H1 (cell line): ENCODE results near the gene BBS4. TPM values are rescaled to one million over a fixed set of nuclear protein-coding genes. Genes with fewer than 3 reads are reported as not detected.
A peak's percentile ranks its signal among the peaks of the same experiment; 100 is the strongest.
"Not testable (repeated sequence)": the region's sequence is repeated elsewhere in the genome, so short reads cannot be mapped to it uniquely, and the experiment has no call there.

ENCODE experiments used
- CTCF ChIA-PET: fragments of 300-600 bp; sonication (Branson Sonifier 250); formaldehyde crosslinking; loops from one replicate; lab custom pipeline; 2021; ENCODE audit not compliant: partially characterized antibody; lab: Charles Lee
- POLR2A ChIA-PET: fragments of 300-600 bp; sonication (Branson Sonifier 250); formaldehyde crosslinking; loops from one replicate; lab custom pipeline; 2021; ENCODE audit warnings: inconsistent platforms; ENCODE audit not compliant: partially characterized antibody; lab: Charles Lee
- DNase-seq, 2 experiments: peaks; one replicate each; pipeline versions ENCODE4 v3.0.0 to v3.0.0-alpha.2; 2010 to 2022; ENCODE audit warnings: low spot score in 2 of 2, low read depth in 1 of 2, mixed read lengths in 1 of 2
- FAIRE-seq: peaks from 2 replicates; lab custom pipeline; 2011; peaks lifted over from hg19 to GRCh38; lab: Jason Lieb, UNC
- H2AFZ ChIP-seq: 2 replicates; pipeline ENCODE4 v1.8.1; 2012; ENCODE audit warnings: low read length, inconsistent platforms
- H2AK5ac ChIP-seq: 2 replicates; pipeline ENCODE4 v1.6.1; 2013; ENCODE audit warnings: low read depth, low read length
- H2BK120ac ChIP-seq: replicated peaks from 2 replicates; pipeline ENCODE3; 2013; ENCODE audit warnings: low read depth, low read length, inconsistent platforms
- H2BK12ac ChIP-seq: 2 replicates; pipeline ENCODE4 v1.6.1; 2013; ENCODE audit warnings: low read depth, low read length
- H2BK15ac ChIP-seq: 2 replicates; pipeline ENCODE4 v1.6.1; 2013; ENCODE audit warnings: low read length
- H2BK20ac ChIP-seq: 2 replicates; pipeline ENCODE4 v1.6.1; 2013; ENCODE audit warnings: low read length
- H2BK5ac ChIP-seq: 2 replicates; pipeline ENCODE4 v1.6.1; 2013; ENCODE audit warnings: low read depth, low read length
- H3K14ac ChIP-seq: 2 replicates; pipeline ENCODE4 v1.6.1; 2013; ENCODE audit warnings: inconsistent platforms; ENCODE audit not compliant: insufficient read length
- H3K18ac ChIP-seq: 2 replicates; pipeline ENCODE4 v1.6.1; 2013; ENCODE audit warnings: low read length; ENCODE audit errors: extremely low read depth
- H3K23ac ChIP-seq: 2 replicates; pipeline ENCODE4 v1.6.1; 2013; ENCODE audit warnings: inconsistent platforms; ENCODE audit not compliant: insufficient read length
- H3K23me2 ChIP-seq: 2 replicates; pipeline ENCODE4 v1.6.1; 2013; ENCODE audit warnings: low read depth, low read length
- H3K27ac ChIP-seq: 2 replicates; pipeline ENCODE4 v1.6.1; 2011; ENCODE audit warnings: low read depth, low read length, inconsistent platforms
- H3K27me3 ChIP-seq, 4 experiments: replicated peaks in 1 of 4; 1 replicate in 1 of 4; 2 replicates in 3 of 4; pipeline versions ENCODE4 v1.6.1 to v1.8.1; 2011 to 2013; ENCODE audit warnings: low read length in 3 of 4, mild to moderate bottlenecking in 3 of 4, inconsistent platforms in 2 of 4, mixed read lengths in 2 of 4, moderate library complexity in 1 of 4; ENCODE audit not compliant: control insufficient read depth in 3 of 4, insufficient read depth in 3 of 4; ENCODE audit errors: extremely low read depth in 1 of 4
- H3K36me3 ChIP-seq, 4 experiments: 2 replicates each; pipeline versions ENCODE4 v1.6.1 to v1.8.1; 2011 to 2013; ENCODE audit warnings: mild to moderate bottlenecking in 4 of 4, low read length in 3 of 4, moderate library complexity in 2 of 4, control low read depth in 1 of 4, inconsistent platforms in 1 of 4; ENCODE audit not compliant: insufficient read depth in 4 of 4, control insufficient read depth in 2 of 4
- H3K4ac ChIP-seq: replicated peaks from 2 replicates; pipeline ENCODE3; 2013; ENCODE audit warnings: low read length, low read depth, mixed read lengths, inconsistent platforms; ENCODE audit not compliant: insufficient read length
- H3K4me1 ChIP-seq, 4 experiments: replicated peaks in 1 of 4; 1 replicate in 1 of 4; 2 replicates in 3 of 4; pipeline versions ENCODE4 v1.6.1 to v1.8.1; 2011 to 2013; ENCODE audit warnings: low read length in 3 of 4, inconsistent platforms in 2 of 4, mixed read lengths in 1 of 4; ENCODE audit not compliant: insufficient read depth in 4 of 4, control insufficient read depth in 3 of 4
- H3K4me2 ChIP-seq, 2 experiments: 2 replicates each; pipeline versions ENCODE4 v1.6.1 to v1.8.1; 2011 to 2013; ENCODE audit warnings: low read depth in 2 of 2, low read length in 2 of 2, control low read depth in 1 of 2, inconsistent platforms in 1 of 2, mild to moderate bottlenecking in 1 of 2; ENCODE audit not compliant: insufficient read depth in 1 of 2
- H3K4me3 ChIP-seq, 4 experiments: fragments of 200-600, 300-600 bp in 1 of 4; sonication (generic), shearing (Covaris generic), sonication (Bioruptor Twin) in 1 of 4; 2 replicates each; pipeline versions ENCODE4 v1.5.1 to v1.8.1; 2011 to 2016; ENCODE audit warnings: low read length in 4 of 4, low read depth in 3 of 4, control low read depth in 2 of 4, inconsistent platforms in 2 of 4, mild to moderate bottlenecking in 2 of 4, mixed read lengths in 1 of 4, moderate library complexity in 1 of 4; ENCODE audit not compliant: insufficient read depth in 2 of 4; ENCODE audit errors: extremely low read depth in 1 of 4
- H3K56ac ChIP-seq: replicated peaks from 2 replicates; pipeline ENCODE3; 2013; ENCODE audit warnings: low read depth, mild to moderate bottlenecking, mixed read lengths, low read length, inconsistent platforms; ENCODE audit not compliant: insufficient read length
- H3K79me1 ChIP-seq: 2 replicates; pipeline ENCODE4 v1.6.1; 2013; ENCODE audit warnings: low read depth, low read length, control low read depth
- H3K79me2 ChIP-seq, 2 experiments: 2 replicates each; pipeline versions ENCODE4 v1.6.1 to v1.8.1; 2012 to 2013; ENCODE audit warnings: low read length in 2 of 2, mild to moderate bottlenecking in 2 of 2, inconsistent platforms in 1 of 2; ENCODE audit not compliant: insufficient read depth in 2 of 2, control insufficient read depth in 1 of 2
- H3K9ac ChIP-seq, 4 experiments: replicated peaks in 1 of 4; 1 replicate in 1 of 4; 2 replicates in 3 of 4; pipeline versions ENCODE4 v1.6.1 to v1.8.1; 2011 to 2013; ENCODE audit warnings: low read depth in 3 of 4, low read length in 3 of 4, control low read depth in 2 of 4, mild to moderate bottlenecking in 2 of 4, moderate library complexity in 2 of 4, inconsistent platforms in 1 of 4; ENCODE audit errors: extremely low read depth in 1 of 4
- H3K9me3 ChIP-seq, 2 experiments: 2 replicates each; pipeline versions ENCODE4 v1.6.1 to v1.8.1; 2012 to 2013; ENCODE audit warnings: mild to moderate bottlenecking in 2 of 2, moderate library complexity in 2 of 2, control low read depth in 1 of 2, inconsistent platforms in 1 of 2, low read depth in 1 of 2, low read length in 1 of 2, mixed read lengths in 1 of 2; ENCODE audit not compliant: insufficient read depth in 2 of 2
- H4K20me1 ChIP-seq, 2 experiments: replicated peaks in 1 of 2; 2 replicates each; pipeline versions ENCODE3 to v1.8.1; 2011 to 2013; ENCODE audit warnings: inconsistent platforms in 2 of 2, low read length in 2 of 2, mild to moderate bottlenecking in 1 of 2; ENCODE audit not compliant: insufficient read depth in 2 of 2, control insufficient read depth in 1 of 2
- H4K5ac ChIP-seq: 2 replicates; pipeline ENCODE4 v1.6.1; 2013; ENCODE audit warnings: low read length, low read depth, mixed read lengths, inconsistent platforms; ENCODE audit not compliant: insufficient read length
- H4K8ac ChIP-seq: 2 replicates; pipeline ENCODE4 v1.8.0; 2013; ENCODE audit warnings: mild to moderate bottlenecking, moderate library complexity, low read length, inconsistent platforms; ENCODE audit not compliant: insufficient read depth; ENCODE audit errors: extremely low read depth
- H4K91ac ChIP-seq: replicated peaks from 2 replicates; pipeline ENCODE3; 2013; ENCODE audit warnings: low read length, mixed read lengths, inconsistent platforms; ENCODE audit not compliant: insufficient read length
- WGBS, 2 experiments: shearing (Covaris generic) in 1 of 2; methylation state at CpG; one replicate each; pipeline versions ENCODE4 v1.1.6 to v1.1.7; 2013 to 2015; ENCODE audit warnings: low lambda C conversion rate in 2 of 2, mixed read lengths in 2 of 2, inconsistent platforms in 1 of 2, low coverage in 1 of 2, missing lambda C conversion rate in 1 of 2; ENCODE audit not compliant: insufficient replicate concordance in 2 of 2, insufficient coverage in 1 of 2, insufficient read length in 1 of 2; ENCODE audit errors: extremely low coverage in 1 of 2, missing lambda C conversion rate in 1 of 2; 5-methylcytosine and 5-hydroxymethylcytosine counted together
- polyA plus RNA-seq, 7 experiments: library from polyadenylated mRNA; depleted of rRNA in 3 of 7; stranded (reverse) in 5 of 7; unstranded in 2 of 7; fragments of >200 nt in 5 of 7; fragments of 200-250 nt in 2 of 7; gene quantifications; 1 replicate in 5 of 7; 2 replicates in 1 of 7; 4 replicates in 1 of 7; pipeline versions ENCODE4 v1.2.1 to v1.2.3, GENCODE V29; 2011 to 2013; ENCODE audit warnings: missing spikeins in 2 of 7, mixed read lengths in 2 of 7
- total RNA-seq: library from RNA; stranded (reverse); fragmentation: NEBNext Ultra II Directional; extraction: Animal tissue kit (Norgen Biotek cat#: 25700); gene quantifications from 2 replicates; pipeline ENCODE4 v1.2.1, GENCODE V29; 2021
- TF ChIP-seq, protein P1 (sequence below), 3 experiments: IDR thresholded peaks; 1 replicate in 2 of 3; 2 replicates in 1 of 3; pipeline versions ENCODE4 v1.5.1 to v1.6.1; 2011; ENCODE audit warnings: low read length in 3 of 3, mild to moderate bottlenecking in 3 of 3, inconsistent platforms in 2 of 3, low read depth in 1 of 3, moderate library complexity in 1 of 3; ENCODE audit not compliant: insufficient read depth in 1 of 3; ENCODE audit errors: control extremely low read depth in 1 of 3

The BBS4 gene
- total and polyA plus RNA-seq, 2 of the 8 experiments (the other 6 are each of a cell fraction or from before 2014, with no cell fraction given), result 17.4 to 24.1 TPM

DNA sequence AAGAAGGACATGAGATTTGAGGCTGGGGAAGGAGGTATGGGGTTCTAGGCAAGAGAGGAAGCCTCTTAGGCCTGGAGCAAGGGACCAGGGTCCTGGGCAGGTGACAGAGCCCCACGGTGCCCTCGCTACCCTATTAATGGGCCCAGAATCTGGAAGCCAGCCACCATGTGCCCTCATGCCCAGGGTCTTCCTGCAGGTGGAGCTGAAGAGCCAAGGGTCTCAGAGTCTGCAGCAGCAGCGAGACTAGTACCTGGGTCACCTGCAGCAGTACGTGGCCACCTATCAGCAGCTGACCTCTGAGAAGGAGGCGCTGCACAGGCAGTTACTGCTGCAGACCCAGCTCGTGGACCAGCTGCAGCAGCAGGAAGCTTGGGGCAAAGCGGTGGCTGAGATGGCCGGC lies 22.1 kb upstream of the BBS4 start:
- CTCF ChIA-PET, H3K14ac ChIP-seq, H4K5ac ChIP-seq, H4K8ac ChIP-seq, H3K56ac ChIP-seq, H3K9ac ChIP-seq, H3K9me3 ChIP-seq, H3K23ac ChIP-seq, H2BK15ac ChIP-seq, H3K36me3 ChIP-seq, H3K23me2 ChIP-seq, H2AK5ac ChIP-seq, H4K91ac ChIP-seq, H2BK20ac ChIP-seq, H3K79me1 ChIP-seq, H3K27me3 ChIP-seq, H3K4me1 ChIP-seq, H4K20me1 ChIP-seq, H3K27ac ChIP-seq, H3K4me3 ChIP-seq, H2AFZ ChIP-seq, POLR2A ChIA-PET, H3K4me2 ChIP-seq, H2BK5ac ChIP-seq, H2BK12ac ChIP-seq, FAIRE-seq, H3K79me2 ChIP-seq, H3K4ac ChIP-seq, H3K18ac ChIP-seq, H2BK120ac ChIP-seq: not testable (repeated sequence)
- peak in 1 of 2 experiments; percentile 71 for DNase-seq
- WGBS, 2 experiments, result 71% methylated on average over 4 of the region's 8 CpGs; no CpG with 5 or more reads in 1 of the 2 experiments
- TF ChIP-seq, protein P1, sequence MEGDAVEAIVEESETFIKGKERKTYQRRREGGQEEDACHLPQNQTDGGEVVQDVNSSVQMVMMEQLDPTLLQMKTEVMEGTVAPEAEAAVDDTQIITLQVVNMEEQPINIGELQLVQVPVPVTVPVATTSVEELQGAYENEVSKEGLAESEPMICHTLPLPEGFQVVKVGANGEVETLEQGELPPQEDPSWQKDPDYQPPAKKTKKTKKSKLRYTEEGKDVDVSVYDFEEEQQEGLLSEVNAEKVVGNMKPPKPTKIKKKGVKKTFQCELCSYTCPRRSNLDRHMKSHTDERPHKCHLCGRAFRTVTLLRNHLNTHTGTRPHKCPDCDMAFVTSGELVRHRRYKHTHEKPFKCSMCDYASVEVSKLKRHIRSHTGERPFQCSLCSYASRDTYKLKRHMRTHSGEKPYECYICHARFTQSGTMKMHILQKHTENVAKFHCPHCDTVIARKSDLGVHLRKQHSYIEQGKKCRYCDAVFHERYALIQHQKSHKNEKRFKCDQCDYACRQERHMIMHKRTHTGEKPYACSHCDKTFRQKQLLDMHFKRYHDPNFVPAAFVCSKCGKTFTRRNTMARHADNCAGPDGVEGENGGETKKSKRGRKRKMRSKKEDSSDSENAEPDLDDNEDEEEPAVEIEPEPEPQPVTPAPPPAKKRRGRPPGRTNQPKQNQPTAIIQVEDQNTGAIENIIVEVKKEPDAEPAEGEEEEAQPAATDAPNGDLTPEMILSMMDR (IDR thresholded peaks at IDR 0.05; ENCODE audit: control extremely low read depth in 1 of 3, insufficient read depth in 1 of 3, low read depth in 1 of 3, low read length in 3 of 3), result peak in 1 of 3 experiments; percentile 11; a peak in 1 of 4 replicates
